GM18951 (cell line): ENCODE results near the gene TBC1D4.

ENCODE experiments used
- POLR2A ChIP-seq: IDR thresholded peaks from 4 replicates; pipeline ENCODE4 v1.6.1; 2011; ENCODE audit warnings: mild to moderate bottlenecking; ENCODE audit not compliant: insufficient read length, insufficient read depth; ENCODE audit errors: extremely low read depth
- in situ Hi-C: fragments of 300-500 bp; cut with MboI; formaldehyde crosslinking; loops from one replicate; pipeline ENCODE4 v1.12.0; 2022; ENCODE audit warnings: low sequenced_read_pairs, mixed read lengths, inconsistent platforms; ENCODE audit not compliant: unreplicated experiment

The TBC1D4 gene

GRCh38 chr13:75507027-75508001 is 25.3 kb upstream of the TBC1D4 start:
- no peak for TF ChIP-seq POLR2A
- in situ Hi-C loops: no loop called here

GRCh38 chr13:75506018-75506417 is 24.0 kb upstream of the TBC1D4 start:
- no peak for TF ChIP-seq POLR2A
- in situ Hi-C loops: no loop called here

- in situ Hi-C loops: no loop called here
Measured at GRCh38 chr13:75505327-75505726, 23.4 kb upstream of the TBC1D4 start.

GRCh38 chr13:75495938-75496337 is 14.0 kb upstream of the TBC1D4 start:
- TF ChIP-seq POLR2A: no peak
- in situ Hi-C loops: no loop called here

More at GRCh38 chr13:75505327-75505726, 23.4 kb upstream of the TBC1D4 start:
- no peak for TF ChIP-seq POLR2A

GRCh38 chr13:75494491-75494890 is 12.5 kb upstream of the TBC1D4 start:
- no peak for TF ChIP-seq POLR2A
- in situ Hi-C loops: no loop called here

DNA sequence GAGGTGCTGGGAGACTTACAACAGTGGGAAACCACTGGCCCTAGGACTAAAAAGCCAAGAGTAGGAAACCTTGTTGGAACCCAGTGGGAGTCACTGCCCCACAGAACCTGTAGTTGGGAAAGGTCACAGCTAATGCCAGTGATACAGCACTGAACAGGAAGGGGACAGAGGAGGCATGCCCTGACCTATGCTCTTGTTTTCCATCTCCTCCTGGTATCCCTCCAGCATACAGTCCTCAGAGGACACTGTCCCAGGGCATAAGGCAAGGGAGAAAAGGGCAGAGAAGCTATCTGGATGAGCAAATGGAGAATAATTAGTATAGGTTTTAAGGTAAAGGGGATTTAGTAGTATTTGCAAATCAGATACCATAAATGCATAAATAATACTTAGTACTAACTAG is 11.2 kb upstream of the TBC1D4 start:
- TF ChIP-seq POLR2A: no peak
- in situ Hi-C loops: no loop called here

GRCh38 chr13:75492389-75492788 is 10.4 kb upstream of the TBC1D4 start:
- TF ChIP-seq POLR2A: no peak
- in situ Hi-C loops: no loop called here

GRCh38 chr13:75491376-75491775 is 9.4 kb upstream of the TBC1D4 start:
- in situ Hi-C loops: no loop called here
- TF ChIP-seq POLR2A: no peak

- no peak for TF ChIP-seq POLR2A
Measured at GRCh38 chr13:75489502-75490263, 7.7 kb upstream of the TBC1D4 start.

DNA sequence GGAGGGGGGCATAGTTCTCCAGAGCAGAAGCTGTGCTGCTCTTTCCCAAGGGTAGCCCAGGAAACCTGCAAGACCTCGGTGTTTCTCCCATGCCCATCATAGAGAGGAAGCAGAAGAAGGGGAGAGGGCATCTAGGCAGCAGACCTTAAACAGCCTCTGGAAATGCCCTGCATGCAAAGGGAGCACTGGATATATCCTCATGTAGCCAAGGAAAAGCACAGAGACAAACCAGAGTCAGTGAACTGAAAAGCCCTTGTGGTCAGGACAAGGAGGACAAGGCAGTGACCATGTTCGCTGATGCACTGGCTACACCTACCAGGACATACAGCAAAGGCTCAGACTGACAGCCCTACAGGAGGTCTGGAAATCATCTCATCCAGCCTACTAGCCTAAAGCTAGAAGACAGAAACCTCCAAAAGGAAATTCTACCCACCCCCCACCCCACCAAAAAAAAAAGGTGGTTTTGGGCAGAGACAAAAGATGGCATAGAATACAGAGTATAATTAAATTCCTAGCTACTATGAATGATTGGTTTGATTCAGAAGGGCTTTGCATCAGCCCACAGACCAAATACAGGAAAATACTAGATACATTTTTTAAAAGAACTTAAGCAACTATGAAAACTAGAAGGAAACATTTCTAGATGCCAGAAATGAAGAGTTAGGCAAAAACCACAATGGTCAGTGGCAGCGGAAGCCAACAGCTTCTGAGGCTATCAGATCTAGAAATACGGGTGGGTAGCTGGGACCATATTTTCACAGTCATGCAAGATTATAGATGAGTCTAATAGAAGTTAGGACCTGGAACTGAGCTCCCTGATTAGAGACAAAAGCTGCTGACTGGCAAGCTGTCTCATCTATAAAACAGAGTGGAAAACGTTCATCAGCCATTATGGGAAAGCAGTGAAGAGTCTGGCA is 4.4 kb upstream of the TBC1D4 start:
- no peak for TF ChIP-seq POLR2A
- in situ Hi-C loops: no loop called here

More at GRCh38 chr13:75489502-75490263, 7.7 kb upstream of the TBC1D4 start:
- in situ Hi-C loops: no loop called here

DNA sequence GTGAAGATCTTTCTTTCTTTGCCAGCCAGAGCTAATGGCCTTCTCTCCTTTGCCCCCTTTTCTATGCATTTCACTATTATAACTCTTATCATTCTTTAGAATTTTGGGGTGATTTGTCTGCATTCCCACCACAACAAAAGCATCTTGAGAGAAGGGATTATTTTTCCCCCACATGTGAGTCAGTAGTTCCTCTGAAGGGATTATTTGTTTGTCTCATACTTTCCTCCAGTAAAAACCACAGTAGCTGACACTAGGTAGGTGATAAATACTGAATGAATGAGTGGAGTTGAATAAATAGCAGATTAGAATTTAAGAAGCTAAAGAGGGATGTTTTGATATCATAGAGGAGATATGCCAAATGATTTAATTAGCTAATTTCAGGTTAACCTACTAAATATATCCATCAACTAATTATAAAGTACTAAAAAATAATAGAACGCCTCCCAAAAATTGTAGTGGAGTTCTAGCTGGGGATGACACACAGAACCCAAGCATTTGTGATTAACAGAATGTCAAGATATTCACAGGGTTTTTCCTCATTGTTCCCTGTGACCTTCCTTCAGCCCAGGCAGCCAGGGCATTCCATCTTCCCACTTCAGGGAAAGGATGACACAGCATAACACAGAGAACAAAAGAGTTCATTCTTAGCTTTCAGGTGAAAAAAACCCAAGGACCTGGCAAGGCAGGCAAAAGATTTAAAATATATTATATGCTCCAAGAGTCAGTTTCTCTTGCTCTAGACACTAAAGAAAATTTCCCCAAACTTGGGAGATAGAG is 3.5 kb upstream of the TBC1D4 start:
- in situ Hi-C loops: no loop called here
- no peak for TF ChIP-seq POLR2A

DNA sequence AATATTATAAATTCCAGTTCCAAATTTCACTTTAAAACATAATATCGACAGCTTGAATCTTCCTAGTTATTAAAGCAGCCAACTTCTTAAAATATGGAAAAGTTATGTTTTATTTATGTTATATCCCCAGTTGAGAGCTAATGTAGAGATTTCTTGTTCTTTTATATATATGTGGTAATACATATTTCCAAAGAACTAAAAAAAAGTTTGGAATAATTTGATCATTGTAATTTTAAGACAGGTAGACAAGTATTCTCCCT is 781 bp upstream of the TBC1D4 start:
- in situ Hi-C loops: no loop called here
- no peak for TF ChIP-seq POLR2A
